NCI-H774 (cell line): Measurements from ENCODE around the gene FRK.
A peak's percentile ranks its signal among the peaks of the same experiment; 100 is the strongest.

Experiments
- DNase-seq: peaks from one replicate; lab custom pipeline; 2025; lab: John Stamatoyannopoulos, UW

The FRK gene

GRCh38 chr6:116033687-116034303 is 26.9 kb downstream of the FRK start:
- no peak for DNase-seq

- no peak for DNase-seq
Observed at GRCh38 chr6:116030770-116031169, 29.9 kb downstream of the FRK start.

- DNase-seq = no peak
Observed at GRCh38 chr6:116029535-116029934, 31.2 kb downstream of the FRK start.

- no peak for DNase-seq
Observed at GRCh38 chr6:116028233-116028632, 32.5 kb downstream of the FRK start.

- DNase-seq = no peak
Observed at GRCh38 chr6:116027801-116028200, 32.9 kb downstream of the FRK start.

GRCh38 chr6:116025405-116025804 is 35.3 kb downstream of the FRK start:
- no peak for DNase-seq

GRCh38 chr6:116022841-116023445 is 37.7 kb downstream of the FRK start:
- no peak for DNase-seq

- no peak for DNase-seq
Observed at GRCh38 chr6:116020738-116021137, 40.0 kb downstream of the FRK start.

- no peak for DNase-seq
Observed at GRCh38 chr6:116019428-116019827, 41.3 kb downstream of the FRK start.

GRCh38 chr6:116018976-116019375 is 41.7 kb downstream of the FRK start:
- no peak for DNase-seq

GRCh38 chr6:116017546-116018295 is 43.0 kb downstream of the FRK start:
- no peak for DNase-seq

GRCh38 chr6:116016846-116017545 is 43.7 kb downstream of the FRK start:
- peak; percentile 84 for DNase-seq

GRCh38 chr6:116015983-116016382 is 44.7 kb downstream of the FRK start:
- DNase-seq = no peak

GRCh38 chr6:116015561-116015960 is 45.1 kb downstream of the FRK start:
- no peak for DNase-seq

- no peak for DNase-seq
Observed at GRCh38 chr6:116012951-116013350, 47.7 kb downstream of the FRK start.

GRCh38 chr6:116012471-116012949 is 48.2 kb downstream of the FRK start:
- DNase-seq = no peak

- DNase-seq = peak; percentile 60
Observed at GRCh38 chr6:116011520-116011919, 49.2 kb downstream of the FRK start.

GRCh38 chr6:116010790-116011401 is 49.8 kb downstream of the FRK start:
- DNase-seq = peak; percentile 84

- no peak for DNase-seq
Observed at GRCh38 chr6:116010386-116010785, 50.3 kb downstream of the FRK start.

GRCh38 chr6:116008470-116009243 is 52.0 kb downstream of the FRK start:
- DNase-seq = peak; percentile 53
